ENCODE data around the gene GAPDH. TPM values are rescaled to one million over a fixed set of nuclear protein-coding genes. Genes with fewer than 3 reads are reported as not detected.
"Not testable (repeated sequence)": the region's sequence is repeated elsewhere in the genome, so short reads cannot be mapped to it uniquely, and the experiment has no call there.

The GAPDH gene
- total RNA-seq, 1 donor from 2014 or later, result 6,260 TPM

- TF ChIP-seq CTCF (conservative IDR thresholded peaks at IDR 0.05; ENCODE audit: low read depth, low read length), result no peak
- peak overlapping the region; percentile 96 for H3K4me3 ChIP-seq (ENCODE audit: low read depth, low read length)
- DNase-seq (ENCODE audit: low read depth), result no peak
These were observed 20.8 kb downstream of the GAPDH start for GRCh38 chr12:6555018-6555691.

DNA sequence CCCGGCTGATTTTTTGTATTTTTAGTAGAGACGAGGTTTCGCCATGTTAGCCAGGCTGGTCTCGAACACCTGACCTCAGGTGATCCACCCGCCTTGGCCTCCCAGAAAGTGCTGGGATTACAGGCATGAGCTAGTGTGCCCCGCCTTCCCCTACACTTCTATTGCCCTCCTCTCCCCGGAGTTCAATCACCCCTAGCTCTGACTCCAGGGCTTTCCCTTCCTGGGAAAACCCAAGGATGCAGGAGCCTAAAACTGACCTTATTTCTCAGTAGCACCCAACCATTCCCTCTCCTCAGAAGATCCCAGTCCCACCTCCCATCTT lies 22.1 kb downstream of the GAPDH start:
- H3K4me3 ChIP-seq (ENCODE audit: low read depth, low read length); DNase-seq (ENCODE audit: low read depth): not testable (repeated sequence)

- TF ChIP-seq CTCF (conservative IDR thresholded peaks at IDR 0.05; ENCODE audit: low read depth, low read length), result no peak
- no peak overlapping the region for H3K4me3 ChIP-seq (ENCODE audit: low read depth, low read length)
- no peak for DNase-seq (ENCODE audit: low read depth)
These were observed 22.5 kb downstream of the GAPDH start for GRCh38 chr12:6556857-6557256.

GRCh38 chr12:6558014-6558760 lies 23.9 kb downstream of the GAPDH start:
- not testable (repeated sequence) for DNase-seq (ENCODE audit: low read depth); H3K4me3 ChIP-seq (ENCODE audit: low read depth, low read length)
- TF ChIP-seq CTCF (conservative IDR thresholded peaks at IDR 0.05; ENCODE audit: low read depth, low read length), result peak; percentile 66

DNA sequence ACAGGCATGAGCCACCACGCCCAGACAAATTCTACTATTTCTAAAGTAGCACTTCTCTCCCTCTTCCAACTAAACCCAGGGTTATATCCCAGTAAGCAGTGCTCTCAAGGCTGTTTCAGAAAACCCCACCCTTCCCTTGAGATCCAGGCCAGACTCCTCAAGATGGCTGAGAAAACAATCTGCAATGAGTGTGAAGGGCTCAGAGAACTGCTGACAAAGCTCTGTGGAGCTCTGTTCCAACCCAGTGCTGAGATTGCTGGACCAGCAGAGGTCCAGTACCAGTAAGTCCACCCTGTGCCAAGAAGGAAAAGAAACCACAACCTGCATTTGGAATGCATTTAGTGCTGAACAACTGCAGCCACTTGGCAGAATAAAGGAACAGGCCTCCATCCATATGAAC lies 25.2 kb downstream of the GAPDH start:
- no peak for TF ChIP-seq CTCF (conservative IDR thresholded peaks at IDR 0.05; ENCODE audit: low read depth, low read length)
- no peak overlapping the region for H3K4me3 ChIP-seq (ENCODE audit: low read depth, low read length)
- no peak for DNase-seq (ENCODE audit: low read depth)

- DNase-seq (ENCODE audit: low read depth), result no peak
- H3K4me3 ChIP-seq (ENCODE audit: low read depth, low read length), result no peak overlapping the region
- TF ChIP-seq CTCF (conservative IDR thresholded peaks at IDR 0.05; ENCODE audit: low read depth, low read length), result no peak
These were observed 26.3 kb downstream of the GAPDH start for GRCh38 chr12:6560501-6561205.

DNA sequence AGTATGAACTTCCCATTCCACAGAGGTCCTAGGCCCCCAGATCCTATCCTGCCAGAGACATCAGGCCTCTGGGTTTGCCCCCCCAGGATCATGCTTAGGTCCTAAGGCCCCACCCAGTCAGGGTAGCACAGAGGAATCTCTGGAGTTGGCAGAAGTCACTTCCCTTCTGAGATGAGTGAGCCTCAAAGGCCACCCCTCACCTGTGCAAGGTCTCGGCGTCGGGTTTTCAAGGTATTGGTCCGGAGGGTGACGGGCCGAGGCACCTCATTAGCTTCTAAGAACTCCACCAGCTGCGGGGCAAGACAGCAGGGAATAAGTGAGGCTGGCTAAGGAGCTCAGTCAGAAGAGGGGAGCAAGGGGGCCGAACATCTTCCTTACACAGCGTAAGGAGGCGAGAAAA lies 28.6 kb downstream of the GAPDH start:
- no peak for DNase-seq (ENCODE audit: low read depth)
- no peak for TF ChIP-seq CTCF (conservative IDR thresholded peaks at IDR 0.05; ENCODE audit: low read depth, low read length)
- H3K4me3 ChIP-seq (ENCODE audit: low read depth, low read length), result no peak overlapping the region
